IPS DF 6.9 (cell line): Measurements from ENCODE around the gene SH3BP5.

Source experiments
- DNase-seq: peaks from one replicate; pipeline ENCODE4 v3.0.0-alpha.2; 2013; ENCODE audit warnings: low read depth, low spot score
- H3K27ac ChIP-seq: one replicate; pipeline ENCODE4 v1.5.1; 2013; ENCODE audit warnings: low read length, control low read depth
- H3K27me3 ChIP-seq: 2 replicates; pipeline ENCODE4 v1.6.1; 2013; ENCODE audit warnings: mild to moderate bottlenecking, low read length; ENCODE audit not compliant: control insufficient read depth, insufficient read depth
- H3K36me3 ChIP-seq: 2 replicates; pipeline ENCODE4 v1.6.1; 2013; ENCODE audit warnings: low read length; ENCODE audit not compliant: control insufficient read depth, insufficient read depth
- H3K4me1 ChIP-seq: 2 replicates; pipeline ENCODE4 v1.6.1; 2013; ENCODE audit warnings: low read length; ENCODE audit not compliant: control insufficient read depth, insufficient read depth
- H3K4me3 ChIP-seq: 2 replicates; pipeline ENCODE4 v1.5.1; 2013; ENCODE audit warnings: mild to moderate bottlenecking, low read length
- H3K9me3 ChIP-seq: 2 replicates; pipeline ENCODE4 v1.6.1; 2013; ENCODE audit warnings: low read length, inconsistent platforms; ENCODE audit not compliant: control insufficient read depth, insufficient read depth
- WGBS: extraction: QIAGEN DNeasy Blood & Tissue Kit; methylation state at CpG from one replicate; pipeline ENCODE4 v1.1.7; 2013; ENCODE audit warnings: mixed read lengths, missing lambda C conversion rate; ENCODE audit not compliant: insufficient read length, insufficient coverage; 5-methylcytosine and 5-hydroxymethylcytosine counted together

SH3BP5 gene

GRCh38 chr3:15206662-15207576 is 125.5 kb downstream of the SH3BP5 start:
- Histone ChIP-seq H3K9me3 (no peaks in the 10 kb centered on the region), H3K27me3 (no peaks in the 10 kb centered on the region), H3K4me3 (peak overlapping the region; percentile 77), H3K27ac (no peak overlapping the region), H3K4me1 (peaks cover 2% of the 10 kb centered on the region; the same call in 1 of the 2 replicates), H3K36me3 (no peaks in the 10 kb centered on the region)
- no peak for DNase-seq
- WGBS: 100% methylated on average over 1 of the region's 30 CpGs

- DNase-seq: peak; percentile 35
- no CpG with 5 or more reads among the region's 92 CpGs for WGBS
Measured at GRCh38 chr3:15205934-15206661, 126.3 kb downstream of the SH3BP5 start, which contains the start of gene CAPN7. Gene CAPN7, plus strand, starts transcription at chr3:15206246. Its CDS starts 250 bp downstream, at chr3:15206496.

GRCh38 chr3:15205482-15205933 is 126.9 kb downstream of the SH3BP5 start:
- no CpG with 5 or more reads among the region's 3 CpGs for WGBS
- no peaks in the 10 kb centered on the region for H3K36me3 ChIP-seq
- H3K4me1 ChIP-seq: peaks cover 2% of the 10 kb centered on the region; the same call in 1 of the 2 replicates
- H3K9me3 ChIP-seq: no peaks in the 10 kb centered on the region
- DNase-seq: no peak
- no peaks in the 10 kb centered on the region for H3K27me3 ChIP-seq
- H3K4me3 ChIP-seq: peak overlapping the region; percentile 77
- H3K27ac ChIP-seq: no peak overlapping the region

More at GRCh38 chr3:15205934-15206661, 126.3 kb downstream of the SH3BP5 start, which contains the start of gene CAPN7:
- H3K36me3 ChIP-seq: no peaks in the 10 kb centered on the region
- peaks cover 2% of the 10 kb centered on the region; the same call in 1 of the 2 replicates for H3K4me1 ChIP-seq
- H3K27me3 ChIP-seq: no peaks in the 10 kb centered on the region
- H3K4me3 ChIP-seq: peak within 1 kb of the TSS; percentile 77
- no peaks in the 10 kb centered on the region for H3K9me3 ChIP-seq
- H3K27ac ChIP-seq: no peak within 1 kb of the TSS
